Activated CD4-positive, alpha-beta T cell treated with anti-CD3 and anti-CD28 coated beads, Interleukin-2, amount 50 U/mL, for 48 hours (primary cell): Measurements from ENCODE around the gene CDK19.
A peak's percentile ranks its signal among the peaks of the same experiment; 100 is the strongest.
"Not testable (repeated sequence)": the region's sequence is repeated elsewhere in the genome, so short reads cannot be mapped to it uniquely, and the experiment has no call there.

Experiments
- DNase-seq, 2 experiments: peaks; one replicate each; pipeline ENCODE4 v3.0.0-alpha.2; 2020

The CDK19 gene

GRCh38 chr6:110617057-110617456, 198.2 kb downstream of the CDK19 start:
- DNase-seq = no peak

DNA sequence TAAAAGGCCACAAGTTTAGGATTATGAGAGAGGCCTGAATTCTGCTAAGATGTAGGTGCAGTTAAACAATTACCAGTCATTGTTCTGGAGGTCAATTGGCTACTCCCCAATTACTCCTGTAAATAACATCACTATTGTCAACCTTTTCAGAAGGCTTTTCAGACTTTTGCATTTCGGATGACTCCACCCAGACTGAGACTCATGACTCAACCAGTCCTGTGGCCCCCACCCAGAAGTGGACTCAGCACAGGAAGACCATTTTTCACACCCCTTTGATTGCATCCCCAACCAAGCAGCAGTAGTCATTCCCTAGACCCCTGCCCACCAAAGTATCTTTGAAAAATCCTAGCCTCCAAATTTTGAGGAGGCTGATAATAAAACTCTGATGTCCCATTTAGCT, 199.5 kb downstream of the CDK19 start:
- DNase-seq = no peak

DNA sequence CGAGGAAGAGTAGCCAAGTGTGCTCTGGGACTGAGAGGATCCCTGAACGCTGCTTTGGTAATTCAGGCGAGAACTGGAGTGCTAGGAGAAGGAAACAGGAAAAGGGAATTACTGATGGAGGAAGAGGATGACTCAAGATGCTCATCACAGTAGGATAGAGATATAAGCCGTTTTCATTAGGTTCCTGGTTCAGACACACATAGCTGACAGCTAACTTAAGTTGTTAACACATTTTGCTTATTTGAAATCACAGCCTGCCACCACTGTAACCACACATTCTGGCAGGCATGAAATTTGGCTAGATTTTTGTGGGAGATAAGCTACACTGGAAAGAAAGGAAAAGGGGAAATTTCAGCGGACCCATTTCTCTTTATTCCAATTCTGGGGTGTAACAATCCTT, 200.7 kb downstream of the CDK19 start:
- no peak for DNase-seq

- DNase-seq = no peak
These were observed 201.2 kb downstream of the CDK19 start for GRCh38 chr6:110614106-110614505.

DNA sequence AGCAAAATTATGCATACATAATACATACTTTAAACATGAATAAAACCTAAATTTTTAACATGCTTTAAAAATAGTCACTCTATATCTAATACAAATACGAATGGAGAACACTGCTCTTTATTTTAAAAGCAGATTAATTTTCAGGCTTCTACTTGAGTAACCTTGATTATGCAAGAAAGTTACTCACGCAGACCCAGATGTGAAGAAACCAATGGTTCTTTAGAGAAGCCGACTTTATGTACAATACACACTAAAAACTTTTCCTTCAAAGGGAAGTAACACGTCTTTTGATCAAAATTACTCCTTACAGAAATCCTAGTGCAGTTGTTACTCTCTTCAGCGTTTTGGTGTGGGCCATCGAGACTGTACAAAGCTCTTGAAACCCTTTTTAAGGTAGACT, 201.9 kb downstream of the CDK19 start:
- DNase-seq = no peak

GRCh38 chr6:110612298-110612697, 203.0 kb downstream of the CDK19 start:
- no peak for DNase-seq

- DNase-seq = no peak
These were observed 206.2 kb downstream of the CDK19 start for GRCh38 chr6:110609101-110609500.

DNA sequence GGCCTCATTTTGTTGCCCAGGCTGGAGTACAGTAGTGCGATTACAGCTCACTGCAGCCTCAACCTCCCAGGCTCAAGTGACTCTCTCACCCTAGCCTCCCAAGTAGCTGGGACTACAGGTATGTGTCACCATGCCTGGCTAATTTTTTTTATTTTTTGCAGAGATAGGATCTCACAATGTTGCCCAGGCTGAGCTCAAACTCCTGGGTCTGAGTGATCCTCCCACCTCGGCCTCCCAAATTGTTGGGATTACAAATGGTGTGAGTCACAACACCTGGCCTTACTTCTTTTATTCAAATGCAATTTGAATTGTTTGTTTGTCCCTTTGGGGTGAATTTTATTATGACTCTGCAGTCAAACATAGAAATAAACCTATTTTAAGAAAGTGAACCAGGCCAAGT, 207.1 kb downstream of the CDK19 start:
- DNase-seq = no peak

- no peak for DNase-seq
These were observed 209.1 kb downstream of the CDK19 start for GRCh38 chr6:110606151-110606550.

DNA sequence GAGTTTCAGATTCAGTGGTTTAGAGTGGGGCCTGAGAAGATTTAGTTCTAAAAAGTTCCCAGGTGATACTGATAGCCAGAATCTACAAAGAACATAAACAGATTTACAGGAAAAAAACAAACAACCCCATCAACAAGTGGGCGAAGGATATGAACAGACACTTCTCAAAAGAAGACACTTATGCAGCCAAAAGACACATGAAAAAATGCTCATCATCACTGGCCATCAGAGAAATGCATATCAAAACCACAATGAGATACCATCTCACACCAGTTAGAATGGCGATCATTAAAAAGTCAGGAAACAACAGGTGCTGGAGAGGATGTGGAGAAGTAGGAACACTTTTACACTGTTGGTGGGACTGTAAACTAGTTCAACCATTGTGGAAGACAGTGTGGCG, 214.6 kb downstream of the CDK19 start:
- DNase-seq = not testable (repeated sequence)

DNA sequence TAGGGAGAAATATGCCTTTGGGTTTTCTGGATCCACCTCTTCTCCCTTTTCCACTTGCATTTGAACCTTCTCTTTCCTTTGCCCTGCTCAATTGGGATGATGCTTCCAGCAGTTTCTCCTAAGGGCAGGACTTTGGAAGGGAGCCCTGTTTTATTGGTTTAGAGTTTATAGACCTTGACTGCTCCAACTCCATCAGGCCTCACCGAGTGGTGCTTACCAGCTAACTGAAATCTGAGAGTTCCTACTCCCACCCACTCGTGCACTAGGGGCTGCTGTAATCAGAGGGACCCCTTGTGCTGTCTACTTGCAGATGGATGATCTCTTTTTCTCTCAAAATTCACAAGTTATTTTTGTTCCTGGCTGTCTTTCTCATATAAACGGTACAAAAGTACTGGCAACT, 217.5 kb downstream of the CDK19 start:
- no peak for DNase-seq

DNA sequence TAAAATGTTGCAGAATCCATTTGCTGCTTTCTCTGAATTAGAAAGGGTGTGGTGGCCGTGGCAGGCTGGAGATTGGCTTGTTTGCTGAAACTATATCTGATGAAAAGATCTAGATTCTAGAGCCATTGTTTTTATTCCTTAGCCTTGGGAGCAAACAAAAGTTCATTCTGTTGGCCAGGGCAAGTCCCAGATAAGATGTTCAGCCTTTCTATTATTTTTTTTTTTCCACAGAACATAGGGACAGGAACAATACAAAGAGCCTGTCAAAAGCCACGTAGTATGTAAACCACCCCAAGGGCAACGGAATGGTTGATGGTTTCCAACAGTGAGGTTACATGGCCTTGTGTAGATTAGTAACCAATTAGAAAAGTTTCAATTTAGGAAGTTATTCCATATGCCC, 218.9 kb downstream of the CDK19 start:
- DNase-seq = no peak

- no peak for DNase-seq
These were observed 220.2 kb downstream of the CDK19 start for GRCh38 chr6:110595112-110595511.

DNA sequence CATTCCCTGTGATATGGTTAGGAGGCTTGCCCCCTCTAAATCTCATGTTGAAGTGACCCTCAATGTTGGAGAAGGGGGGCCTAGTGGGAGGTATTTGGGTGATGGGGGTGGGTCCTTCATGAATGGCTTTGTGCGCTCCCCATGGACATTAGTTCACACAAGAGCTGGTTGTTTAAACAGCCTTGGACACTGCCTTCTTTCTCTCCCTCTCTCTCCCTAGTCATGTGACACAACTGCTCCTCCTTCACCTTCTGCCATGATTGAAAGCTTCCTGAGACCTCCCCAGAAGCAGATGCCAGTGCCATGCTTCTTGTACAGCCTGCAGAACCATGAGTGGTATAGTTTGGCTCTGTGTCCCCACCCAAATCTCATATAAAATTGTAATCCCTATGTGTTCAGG, 221.6 kb downstream of the CDK19 start:
- no peak for DNase-seq

GRCh38 chr6:110592765-110593164, 222.5 kb downstream of the CDK19 start:
- no peak for DNase-seq

- peak; percentile 22 to 46 for DNase-seq
These were observed 224.4 kb downstream of the CDK19 start for GRCh38 chr6:110590821-110591351.

DNA sequence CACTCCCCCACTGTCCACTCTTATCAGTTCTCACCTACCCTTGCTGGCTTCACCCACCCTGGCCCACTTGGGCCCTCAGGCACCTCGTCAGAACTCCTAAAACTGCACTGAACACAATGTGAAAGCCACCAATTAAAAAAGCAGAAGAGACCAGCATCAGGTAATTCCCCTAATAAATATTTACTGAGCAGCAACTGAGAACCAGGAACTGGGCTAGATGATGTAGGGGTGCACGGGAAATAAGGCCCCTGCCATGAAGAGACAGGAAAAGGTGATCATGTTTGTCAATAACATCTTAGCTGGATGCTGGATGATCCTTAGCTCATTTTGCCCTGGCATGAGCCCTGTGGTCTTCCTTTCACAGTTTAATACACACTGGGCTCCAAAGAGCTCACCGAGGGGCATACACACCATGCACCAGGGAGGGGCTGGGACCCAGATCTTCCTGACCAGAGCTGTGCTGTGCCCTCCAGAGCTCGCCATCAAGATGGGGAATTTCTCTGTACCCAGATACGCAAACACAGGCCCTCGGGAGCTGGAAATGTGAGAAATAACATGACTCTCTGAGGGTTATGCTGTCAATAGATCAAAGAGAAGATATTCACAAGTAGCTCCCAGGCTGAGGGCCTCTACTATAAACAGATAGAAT, 225.3 kb downstream of the CDK19 start:
- DNase-seq = peak in 1 of 2 experiments; percentile 3

DNA sequence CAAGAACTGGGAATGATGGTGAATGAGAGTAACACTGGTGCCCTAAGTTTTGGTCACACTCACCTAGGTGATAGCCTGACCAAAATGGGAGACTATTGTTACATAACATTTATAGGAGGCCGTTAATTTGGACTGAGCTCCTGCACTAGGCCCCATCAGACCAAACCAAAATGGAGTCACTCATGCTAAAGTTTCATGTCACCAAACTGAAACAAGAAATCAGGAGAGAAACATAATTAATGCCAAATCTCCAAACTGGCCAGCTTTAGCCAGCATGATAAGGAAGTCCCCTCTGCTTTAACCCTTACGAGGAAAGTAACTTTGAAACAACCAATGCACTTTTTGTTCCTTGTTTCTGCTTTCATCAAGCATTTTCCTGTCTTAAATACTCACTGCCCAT, 227.9 kb downstream of the CDK19 start:
- DNase-seq = no peak

DNA sequence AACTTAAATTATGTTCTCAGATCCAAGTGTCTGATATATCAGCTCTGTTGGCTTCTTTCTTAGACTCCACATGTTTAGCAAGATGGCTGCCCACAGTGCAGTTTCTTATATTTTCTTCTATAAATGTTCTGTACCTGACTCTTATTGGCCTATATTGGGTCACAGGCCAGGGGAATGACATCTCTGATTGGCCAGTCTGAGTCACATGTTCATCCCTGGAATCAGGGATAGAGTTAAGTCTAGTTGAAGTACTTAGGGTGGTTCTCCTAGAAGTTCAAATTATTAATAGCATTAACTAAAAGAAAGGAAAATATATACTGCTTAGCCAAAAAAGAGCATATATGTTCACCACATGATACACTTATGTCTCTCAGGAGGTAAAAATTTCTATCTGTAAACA, 233.6 kb downstream of the CDK19 start:
- no peak for DNase-seq

DNA sequence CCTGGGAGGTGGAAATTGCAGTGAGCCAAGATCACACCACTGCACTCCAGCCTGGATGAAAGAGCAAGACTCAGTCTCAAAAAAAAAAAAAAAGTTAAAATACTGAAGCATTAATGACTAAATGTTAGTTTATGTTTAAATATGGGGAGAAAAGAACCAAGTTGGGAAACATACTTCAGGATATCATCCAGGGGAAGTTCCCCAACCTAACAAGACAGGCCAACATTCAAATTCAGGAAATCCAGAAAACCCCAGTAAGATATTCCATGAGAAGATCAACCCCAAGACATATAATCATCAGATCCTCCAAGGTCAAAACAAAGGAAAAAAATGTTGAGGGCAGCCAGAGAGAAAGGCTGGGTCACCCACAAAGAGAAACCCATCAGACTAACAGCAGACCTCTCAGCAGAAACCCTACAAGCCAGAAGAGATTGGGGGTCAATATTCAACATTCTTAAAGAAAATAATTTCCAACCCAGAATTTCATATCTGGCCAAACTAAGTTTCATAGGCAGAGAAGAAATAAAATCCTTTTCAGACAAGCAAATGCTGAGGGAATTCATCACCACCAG, 237.6 kb downstream of the CDK19 start:
- not testable (repeated sequence) for DNase-seq

- DNase-seq = no peak
These were observed 239.3 kb downstream of the CDK19 start for GRCh38 chr6:110575925-110576463.

DNA sequence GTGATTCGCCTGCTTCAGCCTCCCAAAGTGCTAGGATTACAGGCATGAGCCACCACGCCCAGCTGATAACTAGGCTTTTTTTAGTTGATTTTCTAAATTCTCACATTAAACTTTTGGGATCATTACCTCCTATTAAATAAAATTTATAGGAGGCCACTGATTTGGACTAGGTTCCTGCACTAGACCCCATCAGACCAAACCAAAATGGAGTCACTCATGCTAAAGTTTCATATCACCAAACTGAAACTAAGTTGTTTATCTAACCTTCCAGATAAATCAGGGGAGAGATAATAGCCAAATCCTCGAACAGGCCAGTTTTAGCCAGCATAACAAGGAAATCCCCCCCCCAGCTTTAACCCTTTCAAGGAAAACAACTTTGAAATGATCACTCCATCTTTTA, 240.5 kb downstream of the CDK19 start:
- DNase-seq = no peak

- DNase-seq = no peak
These were observed 241.7 kb downstream of the CDK19 start for GRCh38 chr6:110573537-110573936.

GRCh38 chr6:110573136-110573535, 242.1 kb downstream of the CDK19 start:
- DNase-seq = no peak
